ENCODE measurements around the gene MFSD2B.

MFSD2B gene

GRCh38 chr2:24051833-24052232 is 41.9 kb downstream of the MFSD2B start:
- DNase-seq, result no peak

GRCh38 chr2:24052951-24053350 is 43.1 kb downstream of the MFSD2B start:
- no peak for DNase-seq

DNA sequence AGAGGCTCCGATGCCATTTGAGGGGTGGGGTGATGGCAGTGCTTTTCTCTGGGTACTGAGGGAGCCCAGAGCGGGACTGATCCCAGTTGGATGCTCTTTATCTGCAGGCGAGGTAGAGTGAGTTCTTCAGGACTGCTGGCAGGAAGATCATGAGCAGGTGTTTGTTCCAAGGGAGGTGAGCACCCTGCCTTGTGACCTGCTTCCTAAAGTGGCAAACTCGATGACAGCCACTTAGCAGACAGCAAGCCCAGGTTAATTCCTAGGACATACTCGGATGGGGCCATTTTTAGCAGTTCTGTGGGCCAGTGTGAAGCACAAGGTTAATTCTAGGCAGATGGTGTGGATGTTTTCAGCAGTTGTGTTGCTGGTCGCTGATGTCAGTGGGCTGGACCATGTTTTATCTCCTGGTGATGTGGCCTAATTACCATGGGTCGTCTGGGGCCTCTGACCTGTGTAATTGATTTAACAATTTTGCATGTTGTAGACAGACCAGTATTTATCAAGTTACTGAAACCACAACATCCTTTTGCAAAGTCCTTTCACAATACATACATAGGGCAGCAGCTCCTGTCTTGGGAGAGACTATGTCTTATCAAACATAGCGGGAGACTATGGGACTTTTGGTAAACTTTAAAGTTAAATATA is 44.6 kb downstream of the MFSD2B start:
- DNase-seq, result no peak

- DNase-seq, result no peak
Observed at GRCh38 chr2:24055750-24056149, 45.9 kb downstream of the MFSD2B start.

DNA sequence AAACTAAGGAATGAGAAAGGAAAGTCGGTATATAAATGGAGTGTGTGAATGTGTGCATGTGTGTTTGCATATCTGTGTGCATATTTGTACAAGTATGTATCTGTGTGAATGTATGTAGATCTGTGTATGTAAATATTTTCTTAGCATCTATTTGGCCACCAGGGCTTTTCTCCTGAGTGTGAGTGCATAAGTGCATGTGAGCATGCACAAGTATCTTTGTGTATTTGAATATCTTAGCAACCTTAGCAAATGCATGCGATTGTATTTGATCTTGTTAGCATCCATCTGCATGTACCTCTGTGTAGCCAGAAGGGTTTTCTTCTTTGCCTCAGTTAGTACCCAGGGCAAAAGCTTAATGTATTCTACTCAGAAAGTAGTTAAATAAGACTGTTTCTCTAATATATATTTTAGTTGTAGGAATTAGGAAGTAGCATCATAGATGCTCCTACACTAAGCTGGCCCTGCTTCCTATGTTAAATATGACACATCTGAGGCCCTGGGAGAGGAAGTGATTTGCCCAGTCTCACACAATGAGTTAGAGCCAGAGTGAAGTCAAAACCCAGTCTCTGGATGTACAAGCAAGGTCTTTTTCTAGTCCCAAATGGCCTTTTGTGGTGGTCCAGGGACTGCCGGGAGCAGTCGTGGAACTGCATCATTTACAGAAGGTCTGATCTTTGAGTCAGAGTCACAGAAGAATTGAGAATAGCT is 48.8 kb downstream of the MFSD2B start:
- no peak for DNase-seq

GRCh38 chr2:24065341-24065740 is 55.5 kb downstream of the MFSD2B start:
- no peak for DNase-seq

DNA sequence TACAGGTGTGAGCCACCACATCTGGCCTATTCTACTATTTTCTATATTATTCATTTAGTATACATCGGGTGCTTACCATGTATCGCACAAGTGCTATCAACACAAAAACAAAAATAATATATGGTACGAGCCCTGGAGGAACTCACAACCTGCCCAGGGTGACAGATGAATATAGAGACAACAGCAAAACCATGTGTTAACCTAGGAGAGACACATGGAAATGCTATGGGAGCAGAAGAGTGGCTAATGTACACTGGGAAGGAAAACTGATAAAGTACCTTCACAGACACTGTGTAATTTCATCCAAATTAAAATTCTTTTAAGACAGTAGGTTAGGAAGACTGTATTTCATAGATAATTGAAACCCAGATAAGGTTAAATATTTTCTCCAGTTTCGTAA is 62.4 kb downstream of the MFSD2B start:
- no peak for DNase-seq

- no peak for DNase-seq
Observed at GRCh38 chr2:24073816-24074215, 63.9 kb downstream of the MFSD2B start.

GRCh38 chr2:24075259-24075658 is 65.4 kb downstream of the MFSD2B start:
- no peak for DNase-seq
